DOHH2 (cell line): ENCODE results near the gene GPX2.
A peak's percentile ranks its signal among the peaks of the same experiment; 100 is the strongest.

ENCODE experiments used
- H3F3A ChIP-seq: fragments of 200-600 bp; sonication (generic), shearing (Covaris generic); 2 replicates; pipeline ENCODE4 v1.6.0; 2016; ENCODE audit warnings: antibody characterized with exemption, mild to moderate bottlenecking; ENCODE audit not compliant: control insufficient read depth, insufficient read depth
- H3K27ac ChIP-seq: fragments of 200-600 bp; sonication (generic); 2 replicates; pipeline ENCODE4 v1.5.1; 2014; ENCODE audit warnings: low read depth, mild to moderate bottlenecking, low read length, moderate library complexity
- H3K27me3 ChIP-seq: fragments of 200-600 bp; sonication (generic); 2 replicates; pipeline ENCODE4 v1.6.1; 2014; ENCODE audit warnings: mild to moderate bottlenecking, low read length, mixed read lengths; ENCODE audit not compliant: control insufficient read depth
- H3K36me3 ChIP-seq: fragments of 200-600 bp; sonication (generic); 2 replicates; pipeline ENCODE4 v1.6.1; 2014; ENCODE audit warnings: mild to moderate bottlenecking, low read length, moderate library complexity, mixed read lengths; ENCODE audit not compliant: control insufficient read depth
- H3K4me1 ChIP-seq: fragments of 200-600 bp; sonication (generic); 2 replicates; pipeline ENCODE4 v1.6.1; 2014; ENCODE audit warnings: mild to moderate bottlenecking, low read length, mixed read lengths; ENCODE audit not compliant: control insufficient read depth
- H3K4me2 ChIP-seq: fragments of 200-600 bp; sonication (generic); 2 replicates; pipeline ENCODE4 v1.6.0; 2014; ENCODE audit warnings: mild to moderate bottlenecking, low read length, moderate library complexity
- H3K4me3 ChIP-seq: fragments of 200-600 bp; sonication (generic); 2 replicates; pipeline ENCODE4 v1.5.1; 2014; ENCODE audit warnings: mild to moderate bottlenecking, low read length, mixed read lengths
- H3K79me2 ChIP-seq: fragments of 200-600 bp; sonication (generic); 2 replicates; pipeline ENCODE4 v1.6.1; 2014; ENCODE audit warnings: mild to moderate bottlenecking, low read length, mixed read lengths; ENCODE audit not compliant: control insufficient read depth
- H3K9me2 ChIP-seq: fragments of 200-600 bp; sonication (generic); replicated peaks from 2 replicates; pipeline ENCODE4 v1.6.1; 2014; ENCODE audit warnings: mild to moderate bottlenecking, low read length, mixed read lengths; ENCODE audit not compliant: control insufficient read depth
- H3K9me3 ChIP-seq: fragments of 200-600 bp; sonication (generic); 2 replicates; pipeline ENCODE4 v1.6.1; 2014; ENCODE audit warnings: antibody characterized with exemption, low read length, mixed read lengths; ENCODE audit not compliant: control insufficient read depth, insufficient read depth
- H4K20me1 ChIP-seq: fragments of 200-600 bp; sonication (generic); 2 replicates; pipeline ENCODE4 v1.6.0; 2014; ENCODE audit warnings: low read depth, mild to moderate bottlenecking, antibody characterized with exemption, low read length, moderate library complexity; ENCODE audit not compliant: control insufficient read depth, insufficient read depth
- EZH2phosphoT487 ChIP-seq: fragments of 200-600 bp; sonication (generic); IDR thresholded peaks from 2 replicates; pipeline ENCODE4 v1.6.1; 2017; ENCODE audit warnings: borderline replicate concordance, mild to moderate bottlenecking, antibody characterized with exemption, low read length, moderate library complexity, mixed read lengths
- TF ChIP-seq, protein P1 (sequence below): fragments of 200-600 bp; sonication (generic); IDR thresholded peaks from one replicate; pipeline ENCODE4 v1.5.1; 2014; ENCODE audit warnings: antibody characterized with exemption, mild to moderate bottlenecking, low read depth, low read length; ENCODE audit not compliant: poor library complexity, severe bottlenecking

The GPX2 gene

DNA sequence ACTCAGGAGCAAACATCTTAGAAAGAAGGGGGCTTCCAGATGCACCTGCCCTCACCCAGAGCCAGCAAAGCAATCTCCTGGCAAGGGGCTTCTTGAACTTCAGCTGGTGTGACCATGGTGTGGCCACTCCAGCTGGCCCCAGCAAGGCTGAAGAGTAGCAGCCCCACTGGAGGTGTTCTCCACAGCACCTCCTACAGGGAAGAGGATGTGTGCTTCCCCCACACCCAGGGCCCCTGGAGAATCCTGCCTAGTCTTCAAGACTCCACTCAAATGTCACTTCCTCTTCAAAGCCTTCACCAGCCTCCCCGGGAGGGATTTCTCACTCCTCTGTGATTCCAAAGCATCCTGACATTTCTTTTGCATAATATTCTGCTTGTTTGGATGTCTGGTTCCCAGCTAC lies 21.1 kb upstream of the GPX2 start:
- H3K27me3 ChIP-seq: no peaks in the 10 kb centered on the region
- H3K9me2 ChIP-seq: no peaks in the 10 kb centered on the region
- H4K20me1 ChIP-seq: no peaks in the 10 kb centered on the region
- H3K27ac ChIP-seq: no peak overlapping the region
- H3K79me2 ChIP-seq: no peaks in the 10 kb centered on the region
- H3K4me1 ChIP-seq: no peaks in the 10 kb centered on the region
- H3F3A ChIP-seq: no peaks in the 10 kb centered on the region
- no peak overlapping the region for H3K4me3 ChIP-seq
- H3K4me2 ChIP-seq: no peak overlapping the region
- H3K9me3 ChIP-seq: no peaks in the 10 kb centered on the region
- H3K36me3 ChIP-seq: no peaks in the 10 kb centered on the region
- no peak for TF ChIP-seq EZH2phosphoT487
- TF ChIP-seq, protein P1, sequence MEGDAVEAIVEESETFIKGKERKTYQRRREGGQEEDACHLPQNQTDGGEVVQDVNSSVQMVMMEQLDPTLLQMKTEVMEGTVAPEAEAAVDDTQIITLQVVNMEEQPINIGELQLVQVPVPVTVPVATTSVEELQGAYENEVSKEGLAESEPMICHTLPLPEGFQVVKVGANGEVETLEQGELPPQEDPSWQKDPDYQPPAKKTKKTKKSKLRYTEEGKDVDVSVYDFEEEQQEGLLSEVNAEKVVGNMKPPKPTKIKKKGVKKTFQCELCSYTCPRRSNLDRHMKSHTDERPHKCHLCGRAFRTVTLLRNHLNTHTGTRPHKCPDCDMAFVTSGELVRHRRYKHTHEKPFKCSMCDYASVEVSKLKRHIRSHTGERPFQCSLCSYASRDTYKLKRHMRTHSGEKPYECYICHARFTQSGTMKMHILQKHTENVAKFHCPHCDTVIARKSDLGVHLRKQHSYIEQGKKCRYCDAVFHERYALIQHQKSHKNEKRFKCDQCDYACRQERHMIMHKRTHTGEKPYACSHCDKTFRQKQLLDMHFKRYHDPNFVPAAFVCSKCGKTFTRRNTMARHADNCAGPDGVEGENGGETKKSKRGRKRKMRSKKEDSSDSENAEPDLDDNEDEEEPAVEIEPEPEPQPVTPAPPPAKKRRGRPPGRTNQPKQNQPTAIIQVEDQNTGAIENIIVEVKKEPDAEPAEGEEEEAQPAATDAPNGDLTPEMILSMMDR: peak; percentile 33

DNA sequence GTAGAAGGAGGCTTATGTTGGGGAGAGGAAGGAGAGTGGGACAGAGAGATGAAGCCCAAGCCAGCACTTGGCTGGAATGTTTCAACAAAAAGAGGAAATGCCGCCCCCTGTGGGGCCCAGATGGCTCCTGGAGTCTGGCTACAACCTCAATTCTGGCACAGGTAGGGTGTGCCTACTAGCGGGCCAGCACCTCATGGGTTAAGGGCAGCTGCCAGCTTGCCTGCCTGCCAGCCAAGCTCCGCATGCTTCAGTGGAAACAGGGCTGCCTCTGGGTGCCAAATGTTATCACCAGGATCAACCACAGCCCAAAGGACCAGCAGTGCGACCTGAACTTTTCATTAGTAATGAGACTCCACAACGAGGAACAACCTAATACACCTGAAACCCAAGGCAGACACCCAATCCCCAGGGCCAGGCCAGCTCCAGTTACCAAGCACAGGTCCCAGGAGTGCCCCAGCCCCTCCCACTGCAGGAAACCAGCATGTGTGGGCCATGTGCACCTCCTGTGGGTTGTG lies 18.3 kb upstream of the GPX2 start:
- no peaks in the 10 kb centered on the region for H3K36me3 ChIP-seq
- H3K79me2 ChIP-seq: no peaks in the 10 kb centered on the region
- H4K20me1 ChIP-seq: no peaks in the 10 kb centered on the region
- H3K9me2 ChIP-seq: no peaks in the 10 kb centered on the region
- H3K4me1 ChIP-seq: no peaks in the 10 kb centered on the region
- H3K9me3 ChIP-seq: no peaks in the 10 kb centered on the region
- H3K27me3 ChIP-seq: no peaks in the 10 kb centered on the region
- H3F3A ChIP-seq: no peaks in the 10 kb centered on the region
- TF ChIP-seq EZH2phosphoT487: no peak
- TF ChIP-seq, protein P1: peak; percentile 23
- H3K27ac ChIP-seq: no peak overlapping the region
- no peak overlapping the region for H3K4me3 ChIP-seq
- H3K4me2 ChIP-seq: no peak overlapping the region

DNA sequence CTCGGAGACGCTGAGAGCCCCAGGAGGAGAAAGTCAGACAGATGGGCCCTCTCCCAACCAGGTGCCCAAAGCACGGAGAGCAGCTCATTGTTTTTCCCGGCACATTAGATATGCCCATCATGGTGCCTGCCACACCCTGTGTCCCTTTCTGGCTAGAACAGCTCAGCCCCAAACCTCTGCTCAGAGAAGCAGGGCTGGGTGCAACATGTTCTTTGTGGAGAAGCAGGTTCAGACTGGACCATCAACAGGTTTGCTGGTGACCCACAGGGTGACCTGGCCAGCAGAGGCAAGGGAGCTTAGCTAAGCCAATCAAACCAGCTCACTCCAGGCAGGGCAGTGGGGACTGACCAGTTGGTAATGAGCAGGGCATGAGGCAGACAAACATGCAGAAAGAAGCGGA lies 16.2 kb upstream of the GPX2 start:
- Histone ChIP-seq H3K4me3 (no peak overlapping the region), H3K9me3 (no peaks in the 10 kb centered on the region), H3K27me3 (no peaks in the 10 kb centered on the region), H4K20me1 (no peaks in the 10 kb centered on the region), H3K27ac (no peak overlapping the region), H3K4me1 (no peaks in the 10 kb centered on the region), H3K36me3 (no peaks in the 10 kb centered on the region), H3F3A (no peaks in the 10 kb centered on the region), H3K4me2 (no peak overlapping the region), H3K79me2 (no peaks in the 10 kb centered on the region), H3K9me2 (no peaks in the 10 kb centered on the region)
- TF ChIP-seq, protein P1: no peak
- no peak for TF ChIP-seq EZH2phosphoT487
